NCI-H2227 (cell line): ENCODE results near the gene RNF149.
A peak's percentile ranks its signal among the peaks of the same experiment; 100 is the strongest.
"Not testable (repeated sequence)": the region's sequence is repeated elsewhere in the genome, so short reads cannot be mapped to it uniquely, and the experiment has no call there.

Source experiments
- DNase-seq: peaks from one replicate; lab custom pipeline; 2025; ENCODE audit not compliant: unreplicated experiment; lab: John Stamatoyannopoulos, UW

Gene RNF149

DNA sequence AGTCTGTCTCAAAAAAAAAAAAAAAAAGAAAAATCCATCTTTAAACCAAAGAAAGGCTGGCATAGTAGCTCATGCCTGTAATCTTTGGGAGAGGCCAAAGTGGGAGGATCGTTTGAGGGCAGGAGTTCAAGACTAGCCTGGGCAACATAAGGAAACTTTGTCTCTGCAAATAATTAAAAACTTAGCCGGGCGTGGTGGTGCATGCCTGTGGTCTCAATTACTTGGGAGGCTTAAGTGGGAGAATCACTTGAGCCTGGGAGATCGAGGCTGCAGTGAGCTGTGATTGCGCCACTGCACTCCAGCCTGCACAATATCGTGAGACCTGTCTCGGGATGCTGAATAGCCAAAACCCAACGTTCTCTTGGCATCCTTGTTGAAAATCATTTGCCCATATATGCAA is 49.7 kb downstream of the RNF149 start:
- DNase-seq, result no peak

DNA sequence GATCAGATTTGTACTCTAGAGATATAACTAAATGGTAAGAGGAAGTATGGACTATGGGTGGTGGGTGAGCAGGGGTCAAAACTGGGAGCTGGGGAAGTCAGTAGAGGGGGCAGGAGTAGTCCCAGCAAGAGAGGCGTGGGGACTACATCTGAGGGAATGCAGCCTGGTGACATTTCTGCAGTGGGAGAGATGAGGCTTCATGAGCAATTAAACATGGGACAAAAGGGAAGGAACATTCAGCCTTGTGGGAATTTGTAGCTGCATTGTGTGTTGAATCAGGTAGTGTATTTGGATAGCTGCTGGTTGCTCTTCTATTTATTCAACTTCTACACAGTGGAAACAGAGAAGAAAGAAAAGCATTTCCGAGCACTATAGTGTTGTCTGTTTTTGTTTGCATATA is 52.2 kb downstream of the RNF149 start:
- no peak for DNase-seq

DNA sequence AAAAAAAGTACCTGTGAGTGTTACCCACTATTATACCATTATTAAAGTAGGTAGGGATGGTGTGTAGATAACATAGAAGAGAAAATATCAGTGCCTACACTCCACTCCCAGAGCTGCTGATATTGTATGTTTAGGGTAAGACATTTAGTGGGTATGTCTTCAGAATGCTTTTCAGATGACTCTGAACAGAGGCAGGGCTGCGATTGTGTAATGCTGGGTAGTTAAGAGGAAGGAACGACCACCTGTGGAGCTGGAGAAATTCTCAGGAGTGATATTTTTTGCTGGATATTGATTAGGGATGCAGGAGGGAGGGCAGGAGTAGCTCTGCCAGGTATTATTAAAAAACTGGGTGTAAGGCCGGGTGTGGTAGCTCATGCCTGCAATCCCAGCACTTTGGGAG is 53.0 kb downstream of the RNF149 start:
- no peak for DNase-seq

DNA sequence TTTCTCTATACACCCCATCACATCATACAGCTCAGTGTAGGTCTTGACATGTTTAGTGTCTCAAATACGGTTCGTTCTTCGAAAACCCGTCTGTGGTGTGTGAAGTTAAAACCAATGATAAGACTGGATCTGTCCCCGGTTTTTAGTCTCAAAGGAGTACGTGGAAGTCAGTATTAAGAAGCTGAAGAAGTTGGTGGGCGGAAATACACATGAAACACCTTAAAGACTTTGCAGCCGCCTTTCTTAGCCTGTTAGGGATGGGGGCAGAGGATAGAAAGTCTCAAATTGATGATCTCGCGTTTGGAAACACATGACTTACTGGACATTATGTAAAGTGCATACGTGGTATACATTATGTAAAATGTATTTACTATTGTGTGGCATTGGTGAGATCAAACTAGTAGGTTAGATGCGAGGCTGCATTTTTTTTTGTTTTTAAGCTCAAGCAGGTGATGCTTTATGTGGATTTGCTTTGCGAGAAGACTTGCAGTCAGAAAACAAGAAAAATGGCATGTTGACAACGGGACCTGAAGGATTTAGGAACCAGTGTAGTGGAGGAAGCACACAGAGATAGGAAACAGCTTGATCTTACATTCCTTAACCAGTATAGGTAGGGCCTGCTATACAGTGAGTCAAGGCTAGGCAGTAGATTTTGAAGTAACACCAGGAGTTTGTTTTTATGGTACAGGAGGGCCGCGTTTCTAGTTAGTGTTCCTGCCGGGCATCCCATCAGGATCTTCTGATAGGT is 54.6 kb downstream of the RNF149 start:
- no peak for DNase-seq

DNA sequence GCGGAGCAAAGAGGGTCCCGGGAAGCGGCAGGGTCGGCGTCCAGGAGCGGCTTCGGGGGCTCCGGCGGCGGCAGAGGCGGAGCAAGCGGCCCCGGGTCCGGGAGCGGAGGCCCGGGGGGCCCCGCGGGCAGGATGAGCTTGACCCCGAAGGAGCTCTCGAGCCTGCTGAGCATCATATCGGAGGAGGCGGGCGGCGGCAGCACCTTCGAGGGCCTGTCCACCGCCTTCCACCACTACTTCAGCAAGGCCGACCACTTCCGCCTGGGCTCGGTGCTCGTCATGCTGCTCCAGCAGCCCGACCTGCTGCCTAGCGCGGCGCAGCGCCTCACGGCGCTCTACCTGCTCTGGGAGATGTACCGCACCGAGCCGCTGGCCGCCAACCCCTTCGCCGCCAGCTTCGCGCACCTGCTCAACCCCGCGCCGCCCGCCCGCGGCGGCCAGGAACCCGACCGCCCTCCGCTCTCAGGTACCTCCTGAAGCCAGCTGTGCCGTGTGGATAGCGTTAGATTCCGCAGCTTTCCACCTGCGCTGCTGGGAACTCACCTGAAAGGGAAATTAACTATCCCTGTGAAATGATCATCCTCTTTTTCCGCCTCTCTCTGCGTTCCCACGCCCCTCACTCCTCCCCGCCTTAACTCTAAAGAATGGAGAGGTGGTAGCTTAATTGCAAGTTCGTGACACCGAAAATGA is 55.3 kb downstream of the RNF149 start:
- peak; percentile 72 for DNase-seq

DNA sequence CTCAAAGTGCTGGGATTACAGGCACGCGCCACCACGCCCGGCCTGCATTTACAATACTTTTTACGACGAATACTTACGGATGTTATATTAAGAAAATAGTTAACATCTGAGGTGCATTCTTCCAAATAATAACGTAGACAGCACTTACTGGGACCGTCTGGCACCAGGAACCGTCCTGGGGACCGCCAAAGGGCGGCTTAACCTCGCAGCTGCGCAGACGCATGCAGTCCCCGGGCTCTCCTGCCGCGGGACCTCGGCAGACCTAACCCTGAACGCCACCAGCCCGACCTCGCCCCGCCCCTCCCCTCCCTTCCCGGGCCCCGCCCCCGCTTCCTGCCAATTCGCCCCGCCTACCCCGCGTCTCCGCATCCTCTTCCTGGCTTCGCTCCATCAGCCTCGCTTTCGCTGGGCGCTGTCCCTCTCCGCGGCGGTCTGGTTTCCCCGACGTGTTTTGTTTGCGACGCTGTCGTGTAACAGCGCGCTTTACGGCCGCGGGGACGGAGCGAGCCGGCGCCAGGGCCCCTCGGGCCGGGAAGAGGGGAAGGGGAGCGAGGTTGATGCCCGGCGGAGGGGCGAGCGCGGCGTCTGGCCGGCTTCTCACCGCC is 56.0 kb downstream of the RNF149 start, which contains the start of gene CNOT11:
Gene CNOT11, plus strand, starts transcription at position 479 of the 605 bp plus-strand sequence. Its CDS starts 79 bp downstream, at position 558.
- peak; percentile 99 for DNase-seq

DNA sequence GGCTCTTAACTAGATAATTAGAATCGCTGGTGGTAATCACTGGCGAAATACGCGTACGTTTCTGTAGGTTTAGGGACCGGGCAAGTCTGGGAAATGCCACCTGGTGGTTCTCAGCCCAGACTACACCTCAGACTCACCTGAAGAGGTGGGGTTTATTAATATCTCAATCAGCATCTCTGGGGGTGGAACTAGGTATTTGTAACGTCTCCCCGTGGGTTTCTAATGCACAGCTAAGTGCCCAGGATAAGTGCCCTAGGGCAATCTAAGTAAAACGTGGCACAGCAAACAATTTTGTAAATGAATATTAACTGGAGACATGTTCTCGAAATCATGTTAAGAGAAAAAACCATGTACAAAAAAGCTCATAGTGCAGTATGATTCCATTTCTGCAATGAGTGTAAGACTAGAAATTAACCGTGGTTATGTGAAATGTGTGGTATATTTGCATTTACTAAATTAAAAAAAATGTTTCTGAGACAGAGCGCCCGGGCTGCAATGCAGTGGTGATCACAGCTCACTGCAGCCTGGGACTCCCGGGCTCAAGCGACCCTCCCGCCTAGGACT is 56.6 kb downstream of the RNF149 start:
- peak; percentile 40 for DNase-seq

DNA sequence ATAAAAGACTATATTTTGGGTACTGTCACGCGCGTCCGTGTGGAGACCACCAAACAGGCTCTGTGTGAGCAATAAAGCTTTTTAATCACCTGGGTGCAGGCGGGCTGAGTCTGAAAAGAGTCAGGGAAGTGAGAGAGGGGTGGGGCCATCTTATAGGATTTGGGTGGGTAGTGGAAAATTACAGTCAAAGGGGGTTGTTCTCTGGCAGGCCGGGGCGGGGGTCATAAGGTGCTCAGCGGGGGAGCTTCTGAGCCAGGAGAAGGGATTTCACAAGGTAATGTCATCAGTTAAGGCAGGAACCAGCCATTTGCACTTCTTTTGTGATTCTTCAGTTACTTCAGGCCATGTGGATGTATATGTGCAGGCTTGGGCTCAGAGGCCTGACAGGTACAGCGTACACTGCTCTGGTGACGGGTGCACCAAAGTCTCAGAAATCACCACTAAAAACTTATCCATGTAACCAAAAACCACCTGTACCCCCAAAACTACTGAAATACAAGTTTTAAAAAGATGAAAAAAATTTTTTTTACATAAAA is 57.2 kb downstream of the RNF149 start:
- DNase-seq, result not testable (repeated sequence)

DNA sequence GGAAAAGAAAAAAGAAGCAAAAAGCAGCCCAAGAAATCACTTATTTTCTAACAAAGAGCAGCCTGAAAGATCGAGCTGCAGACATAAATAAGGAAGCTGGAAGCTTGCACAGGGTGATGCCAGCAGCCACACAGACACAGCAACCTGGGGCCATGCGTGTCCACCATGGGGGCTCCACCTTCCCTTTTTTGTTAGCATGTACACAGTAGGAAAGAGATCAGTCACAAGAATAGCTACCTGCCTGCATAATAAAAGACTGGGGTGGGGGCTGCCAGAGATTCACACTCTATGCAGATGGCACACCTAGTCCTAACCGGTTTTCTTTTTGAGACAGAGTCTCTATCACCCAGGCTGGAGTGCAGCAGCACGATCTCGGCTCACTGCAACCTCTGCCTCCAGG is 58.7 kb downstream of the RNF149 start:
- DNase-seq, result no peak

DNA sequence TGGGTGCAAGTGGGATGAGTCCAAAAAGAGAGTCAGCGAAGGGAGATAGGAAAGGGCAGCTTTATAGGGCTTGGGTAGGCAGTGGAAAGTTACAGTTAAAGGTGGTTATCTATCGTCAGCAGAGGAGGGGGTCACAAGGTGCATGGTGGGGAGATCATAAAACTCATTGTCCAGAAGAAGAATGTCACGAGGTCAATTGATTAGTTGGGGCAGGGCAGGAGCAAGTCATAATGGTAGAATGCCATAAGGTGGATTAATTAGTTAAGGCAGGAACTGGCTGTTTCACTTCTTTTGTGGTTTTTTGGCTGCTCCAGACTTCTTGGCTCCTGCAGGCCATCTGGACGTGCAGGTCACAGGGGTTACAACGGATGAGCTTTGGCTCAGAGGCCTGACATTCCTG is 59.7 kb downstream of the RNF149 start:
- DNase-seq, result not testable (repeated sequence)

DNA sequence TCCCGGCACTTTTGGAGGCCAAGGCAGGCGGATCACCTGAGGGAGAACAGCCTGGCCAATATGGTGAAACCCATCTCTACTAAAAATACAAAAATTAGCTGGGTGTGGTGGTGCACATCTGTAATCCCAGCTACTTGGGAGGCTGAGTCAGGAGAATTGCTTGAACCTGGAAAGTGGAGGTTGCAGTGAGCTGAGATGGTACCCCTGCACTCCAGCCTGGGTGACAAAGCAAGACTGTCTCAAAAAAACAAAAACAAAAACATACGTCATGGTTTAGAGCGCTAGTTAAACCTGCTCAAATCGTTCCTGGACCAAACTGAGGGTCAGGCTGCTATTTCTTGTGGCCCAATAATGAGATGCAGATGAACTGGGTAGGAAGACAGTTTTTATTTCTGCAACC is 63.0 kb downstream of the RNF149 start:
- DNase-seq, result not testable (repeated sequence)

DNA sequence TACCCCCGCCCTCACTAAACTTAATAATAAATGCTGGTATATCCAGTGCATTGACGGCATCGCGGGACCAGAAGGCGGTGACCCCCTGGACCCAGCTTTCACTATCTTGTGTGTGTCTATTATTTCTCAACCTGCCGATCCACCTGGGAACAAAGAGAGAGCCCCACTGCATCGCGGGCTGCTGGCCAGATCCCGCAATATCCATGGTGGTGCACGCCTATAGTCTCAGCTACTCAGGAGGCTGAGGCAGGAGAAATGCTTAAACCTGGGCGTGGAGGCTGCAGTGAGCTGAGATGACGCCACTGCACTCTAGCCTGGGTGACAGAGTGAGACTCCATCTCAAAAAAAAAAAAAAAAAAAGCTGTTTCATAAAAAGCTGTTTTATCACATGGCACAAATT is 63.6 kb downstream of the RNF149 start:
- DNase-seq, result not testable (repeated sequence)

DNA sequence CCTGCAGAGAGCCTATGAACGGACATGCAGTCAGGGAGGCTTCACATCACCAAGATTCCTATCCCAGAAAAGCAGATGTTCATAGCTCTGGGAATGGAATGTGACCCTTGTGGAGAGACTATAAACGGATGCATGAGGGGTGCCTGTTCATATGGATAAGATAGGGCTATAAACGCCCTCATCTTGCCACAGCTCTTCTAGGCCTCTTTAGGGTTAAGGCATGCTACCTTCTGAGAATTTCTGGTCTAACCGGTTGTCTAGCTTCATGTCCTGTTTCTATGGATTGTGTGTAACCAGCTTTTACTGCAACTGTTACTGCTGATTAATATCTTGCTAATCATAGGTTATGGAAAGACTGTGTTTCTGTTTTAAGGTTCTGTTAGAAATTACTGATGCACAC is 64.1 kb downstream of the RNF149 start:
- not testable (repeated sequence) for DNase-seq

DNA sequence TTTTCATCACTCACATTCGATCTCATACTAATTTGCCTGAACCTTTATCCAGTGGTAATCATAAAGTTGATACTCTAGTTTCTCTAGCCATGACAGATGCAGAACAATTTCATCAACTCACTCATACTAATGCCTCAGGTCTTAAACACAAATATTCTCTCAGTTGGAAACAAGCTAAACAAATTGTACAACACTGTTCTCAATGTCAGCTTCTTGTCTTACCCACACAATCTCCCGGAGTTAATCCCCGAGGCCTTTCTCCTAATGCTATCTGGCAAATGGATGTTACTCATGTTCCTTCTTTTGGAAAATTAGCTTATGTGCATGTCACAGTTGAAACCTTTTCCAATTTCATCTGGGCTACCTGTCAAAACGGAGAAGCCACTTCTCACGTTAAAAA is 67.3 kb downstream of the RNF149 start:
- no peak for DNase-seq

DNA sequence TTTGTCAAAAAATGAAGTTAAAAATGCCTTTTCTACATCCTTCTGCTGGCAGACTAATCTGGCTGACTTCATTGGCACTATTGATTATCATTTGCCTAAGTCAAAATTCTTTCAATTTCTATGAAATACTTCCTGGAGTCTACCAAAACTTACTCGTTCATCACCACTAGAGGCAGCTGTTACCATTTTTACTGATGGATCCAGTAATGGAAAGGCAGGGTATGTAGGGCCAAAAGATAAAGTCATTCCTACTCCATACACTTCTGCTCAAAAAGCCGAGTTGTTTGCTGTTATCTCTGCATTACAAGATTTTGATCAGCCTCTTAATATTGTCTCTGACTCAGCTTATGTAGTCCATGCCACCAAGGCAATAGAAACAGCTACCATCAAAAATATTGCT is 67.8 kb downstream of the RNF149 start:
- DNase-seq, result not testable (repeated sequence)

DNA sequence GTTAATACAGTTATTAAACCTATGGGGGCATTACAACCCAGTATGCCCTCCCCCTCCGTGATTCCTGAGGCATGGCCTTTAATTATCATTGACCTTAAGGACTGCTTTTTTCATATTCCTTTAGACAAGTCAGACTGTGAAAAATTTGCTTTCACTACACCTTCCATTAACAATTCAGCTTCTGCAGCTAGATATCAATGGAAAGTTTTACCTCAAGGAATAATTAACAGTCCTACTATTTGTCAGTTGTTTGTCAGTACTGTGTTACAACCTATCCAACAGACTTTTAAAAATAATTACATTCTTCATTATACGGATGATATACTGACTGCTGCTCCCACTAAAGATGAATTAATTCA is 68.8 kb downstream of the RNF149 start:
- not testable (repeated sequence) for DNase-seq

DNA sequence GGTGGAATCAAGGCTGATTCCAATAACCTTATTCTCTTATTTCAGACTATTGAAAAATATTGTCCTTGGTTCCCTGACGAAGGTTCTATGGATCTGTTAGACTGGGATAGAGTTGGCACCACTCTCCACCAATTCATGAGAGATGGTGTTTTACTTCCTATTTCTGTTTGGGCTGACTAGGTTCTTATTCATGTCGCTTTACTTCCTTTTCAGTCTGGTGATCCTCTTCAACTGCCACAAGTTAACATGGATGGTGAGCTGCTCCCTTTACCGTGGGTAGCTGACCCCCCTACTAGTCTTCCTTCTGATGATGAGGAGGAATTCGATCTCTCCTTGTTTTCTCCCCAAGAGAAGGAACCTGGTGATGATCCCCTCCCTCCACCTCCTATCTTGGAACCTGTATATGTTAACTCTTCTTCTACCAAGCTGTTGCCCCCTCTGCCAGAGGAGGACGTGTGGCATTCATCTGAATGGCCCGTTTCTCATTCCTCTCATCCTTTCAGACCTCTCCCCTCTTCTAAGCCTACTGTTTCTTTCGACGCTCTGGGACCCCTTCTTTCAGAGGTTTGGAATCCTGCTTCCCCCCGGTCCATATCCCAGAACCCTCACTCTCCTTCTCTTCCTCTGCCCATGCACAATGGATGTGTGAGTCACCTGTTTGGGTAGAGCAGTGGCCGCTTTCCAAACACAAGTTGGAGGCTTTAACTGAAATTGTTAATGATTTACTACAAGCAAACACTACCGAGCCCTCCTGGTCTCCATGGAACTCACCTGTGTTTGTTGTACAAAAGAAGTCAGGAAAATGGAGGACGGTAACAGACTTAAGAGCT is 69.4 kb downstream of the RNF149 start:
- DNase-seq, result no peak

DNA sequence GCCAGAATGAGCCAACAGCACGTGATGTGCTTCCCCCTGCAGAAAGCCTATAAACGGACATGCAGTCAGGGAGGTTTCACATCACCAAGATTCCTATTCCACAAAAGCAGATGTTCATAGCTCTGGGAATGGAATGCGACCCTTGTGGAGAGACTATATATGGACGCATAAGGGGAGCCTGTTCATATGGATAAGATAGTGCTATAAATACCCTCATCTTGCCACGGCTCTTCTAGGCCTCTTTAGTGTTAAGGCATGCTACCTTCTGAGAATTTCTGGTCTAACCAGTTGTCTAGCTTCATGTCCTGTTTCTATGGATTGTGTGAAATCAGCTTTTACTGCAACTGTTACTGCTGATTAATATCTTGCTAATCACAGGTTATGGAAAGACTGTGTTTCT is 70.6 kb downstream of the RNF149 start:
- not testable (repeated sequence) for DNase-seq

DNA sequence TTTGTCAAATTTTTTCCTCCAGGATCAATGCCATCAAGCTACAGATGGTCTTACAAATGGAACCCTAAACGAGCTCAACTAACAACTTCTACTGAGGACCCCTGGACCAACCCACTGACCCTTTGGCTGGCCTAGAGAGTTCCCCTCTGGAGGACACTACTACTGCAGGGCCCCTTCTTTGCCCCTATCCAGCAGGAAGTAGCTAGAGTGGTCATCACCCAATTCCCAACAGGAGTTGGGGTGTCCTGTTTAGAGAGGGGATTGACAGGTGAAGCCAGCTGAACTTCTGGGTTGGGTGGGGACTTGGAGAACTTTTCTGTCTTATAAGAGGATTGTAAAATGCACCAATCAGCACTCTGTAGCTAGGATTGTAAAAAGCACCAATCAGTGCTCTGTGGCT is 72.5 kb downstream of the RNF149 start:
- not testable (repeated sequence) for DNase-seq

DNA sequence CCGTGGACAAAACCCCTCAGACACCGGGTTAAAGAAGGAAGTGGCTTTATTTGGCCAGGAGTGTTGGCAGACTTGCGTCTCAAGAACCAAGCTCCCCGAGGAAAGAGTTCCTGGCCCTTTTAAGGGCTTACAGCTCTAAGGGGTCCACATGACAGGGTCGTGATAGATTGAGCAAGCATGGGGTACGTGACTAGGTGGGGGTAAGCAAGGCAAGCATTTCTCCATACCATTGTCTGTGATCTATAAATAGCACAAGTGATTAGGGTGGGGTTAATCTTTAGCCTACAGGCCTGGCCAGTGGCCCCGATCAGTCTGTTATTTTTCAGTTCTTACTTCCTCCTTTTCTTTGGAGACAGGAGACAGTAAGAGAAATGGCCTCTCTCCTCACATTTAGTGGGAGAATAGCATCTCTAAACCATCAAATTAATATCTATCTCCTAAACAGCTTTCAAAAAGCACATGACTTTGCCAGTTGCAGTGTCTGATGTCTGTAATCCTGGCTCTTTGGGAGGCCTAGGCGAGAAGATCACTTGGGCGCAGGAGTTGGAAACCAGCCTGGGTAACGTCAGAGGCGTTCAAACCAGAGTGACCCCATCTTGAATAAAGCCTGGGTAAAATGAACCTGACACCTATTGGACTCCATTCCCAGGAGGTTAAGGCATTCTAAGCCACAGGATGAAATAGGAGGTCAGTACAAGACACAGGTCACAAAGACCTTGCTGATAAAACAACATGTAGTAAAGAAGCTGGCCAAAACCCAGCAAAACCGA is 74.1 kb downstream of the RNF149 start:
- DNase-seq, result no peak
